Measurements from ENCODE around the gene TAF12.

DNA sequence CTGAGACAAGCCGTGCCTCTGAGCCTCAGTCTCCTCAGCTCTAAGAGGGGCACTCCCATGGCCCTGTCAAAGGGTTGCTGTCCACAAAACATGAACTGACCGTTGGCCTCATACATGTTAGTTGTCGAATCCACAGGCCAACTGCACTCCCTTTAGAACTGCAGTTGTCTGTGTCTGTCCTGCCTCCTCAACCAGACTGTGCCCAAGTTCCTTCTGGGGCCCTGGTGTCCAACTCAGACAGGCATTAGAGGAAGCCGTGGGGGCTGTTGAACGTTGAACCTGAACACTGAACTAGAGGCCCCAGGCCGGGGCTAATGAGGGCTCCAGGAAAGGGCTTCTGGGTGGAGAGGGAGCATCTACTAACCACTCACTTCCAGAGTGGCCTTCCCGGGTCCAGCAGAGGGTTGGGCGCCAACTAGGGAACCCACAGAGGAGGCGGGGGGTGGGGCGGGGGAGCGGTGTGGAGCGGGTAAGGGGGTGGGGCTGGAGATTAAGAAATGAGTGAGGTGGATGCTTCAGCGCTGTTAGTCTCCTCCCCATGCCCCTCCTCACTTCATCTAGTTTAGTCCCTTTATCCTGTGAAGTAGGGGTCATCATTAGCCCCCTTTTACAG, 51.1 kb downstream of the TAF12 start, which contains the start of gene RAB42:
- TF ChIP-seq, protein P1, sequence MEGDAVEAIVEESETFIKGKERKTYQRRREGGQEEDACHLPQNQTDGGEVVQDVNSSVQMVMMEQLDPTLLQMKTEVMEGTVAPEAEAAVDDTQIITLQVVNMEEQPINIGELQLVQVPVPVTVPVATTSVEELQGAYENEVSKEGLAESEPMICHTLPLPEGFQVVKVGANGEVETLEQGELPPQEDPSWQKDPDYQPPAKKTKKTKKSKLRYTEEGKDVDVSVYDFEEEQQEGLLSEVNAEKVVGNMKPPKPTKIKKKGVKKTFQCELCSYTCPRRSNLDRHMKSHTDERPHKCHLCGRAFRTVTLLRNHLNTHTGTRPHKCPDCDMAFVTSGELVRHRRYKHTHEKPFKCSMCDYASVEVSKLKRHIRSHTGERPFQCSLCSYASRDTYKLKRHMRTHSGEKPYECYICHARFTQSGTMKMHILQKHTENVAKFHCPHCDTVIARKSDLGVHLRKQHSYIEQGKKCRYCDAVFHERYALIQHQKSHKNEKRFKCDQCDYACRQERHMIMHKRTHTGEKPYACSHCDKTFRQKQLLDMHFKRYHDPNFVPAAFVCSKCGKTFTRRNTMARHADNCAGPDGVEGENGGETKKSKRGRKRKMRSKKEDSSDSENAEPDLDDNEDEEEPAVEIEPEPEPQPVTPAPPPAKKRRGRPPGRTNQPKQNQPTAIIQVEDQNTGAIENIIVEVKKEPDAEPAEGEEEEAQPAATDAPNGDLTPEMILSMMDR (IDR thresholded peaks at IDR 0.05) = no peak
- TF ChIP-seq EZH2 (IDR thresholded peaks at IDR 0.05) = no peak
